ENCODE data around the gene MROH7. TPM values are rescaled to one million over a fixed set of nuclear protein-coding genes. Genes with fewer than 3 reads are reported as not detected.

MROH7 gene
- total RNA-seq, 2 experiments from 2014 or later = 0.14 to 0.19 TPM

DNA sequence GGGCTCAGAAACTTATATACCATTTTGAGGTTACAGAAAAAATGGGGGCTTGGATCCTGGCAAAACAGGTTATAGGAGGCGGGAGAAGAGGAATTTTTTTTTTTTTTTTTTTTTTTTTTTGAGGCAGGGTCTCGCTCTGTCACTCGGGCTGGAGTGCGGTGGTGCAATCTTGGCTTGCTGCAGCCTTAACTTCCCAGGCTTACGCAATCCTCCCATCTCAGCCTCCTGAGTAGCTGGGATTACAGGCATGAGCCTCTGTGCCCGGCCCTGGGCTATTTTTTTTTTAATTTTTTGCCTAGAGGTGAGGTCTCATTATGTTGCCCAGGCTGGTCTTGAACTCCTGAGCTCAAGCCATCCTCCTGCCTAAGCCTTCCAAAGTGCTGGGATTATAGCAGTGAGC, 24.7 kb downstream of the MROH7 start:
- Histone ChIP-seq H3K27ac (ENCODE audit: low read depth in 1 of 2, low read length in 2 of 2) (no peak overlapping the region), H3K27me3 (ENCODE audit: control insufficient read depth in 1 of 2, insufficient read depth in 2 of 2, low read length in 2 of 2) (no peaks in the 10 kb centered on the region), H3K4me3 (ENCODE audit: low read length) (no peak overlapping the region), H3K4me1 (ENCODE audit: insufficient read depth, low read length) (no peaks in the 10 kb centered on the region), H3K36me3 (ENCODE audit: insufficient read depth, low read length) (no peaks in the 10 kb centered on the region), H3K9me3 (ENCODE audit: control insufficient read depth in 1 of 2, insufficient read depth in 1 of 2, low read length in 2 of 2) (no peaks in the 10 kb centered on the region)
- Mint-ChIP-seq H3K4me1 (ENCODE audit: low read depth) (no peaks in the 10 kb centered on the region), H3K27ac (no peak overlapping the region), H3K36me3 (ENCODE audit: low read depth) (no peaks in the 10 kb centered on the region), H3K27me3 (no peaks in the 10 kb centered on the region), H3K9me3 (no peaks in the 10 kb centered on the region), H3K4me3 (no peak overlapping the region)
- CTCF ChIA-PET = interaction anchor here (1.1 kb wide), 1 partner anchor 47 kb away, joined by 5 read pairs; no protein-coding TSS in a partner anchor
- no peak for DNase-seq
- ATAC-seq (ENCODE audit: poor library complexity) = no peak
- TF ChIP-seq, protein P1, sequence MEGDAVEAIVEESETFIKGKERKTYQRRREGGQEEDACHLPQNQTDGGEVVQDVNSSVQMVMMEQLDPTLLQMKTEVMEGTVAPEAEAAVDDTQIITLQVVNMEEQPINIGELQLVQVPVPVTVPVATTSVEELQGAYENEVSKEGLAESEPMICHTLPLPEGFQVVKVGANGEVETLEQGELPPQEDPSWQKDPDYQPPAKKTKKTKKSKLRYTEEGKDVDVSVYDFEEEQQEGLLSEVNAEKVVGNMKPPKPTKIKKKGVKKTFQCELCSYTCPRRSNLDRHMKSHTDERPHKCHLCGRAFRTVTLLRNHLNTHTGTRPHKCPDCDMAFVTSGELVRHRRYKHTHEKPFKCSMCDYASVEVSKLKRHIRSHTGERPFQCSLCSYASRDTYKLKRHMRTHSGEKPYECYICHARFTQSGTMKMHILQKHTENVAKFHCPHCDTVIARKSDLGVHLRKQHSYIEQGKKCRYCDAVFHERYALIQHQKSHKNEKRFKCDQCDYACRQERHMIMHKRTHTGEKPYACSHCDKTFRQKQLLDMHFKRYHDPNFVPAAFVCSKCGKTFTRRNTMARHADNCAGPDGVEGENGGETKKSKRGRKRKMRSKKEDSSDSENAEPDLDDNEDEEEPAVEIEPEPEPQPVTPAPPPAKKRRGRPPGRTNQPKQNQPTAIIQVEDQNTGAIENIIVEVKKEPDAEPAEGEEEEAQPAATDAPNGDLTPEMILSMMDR (IDR thresholded peaks at IDR 0.05) = no peak
- POLR2A ChIA-PET = no interaction called here
- intact Hi-C loops (cut with DNase I, micrococcal nuclease) = no loop called here

DNA sequence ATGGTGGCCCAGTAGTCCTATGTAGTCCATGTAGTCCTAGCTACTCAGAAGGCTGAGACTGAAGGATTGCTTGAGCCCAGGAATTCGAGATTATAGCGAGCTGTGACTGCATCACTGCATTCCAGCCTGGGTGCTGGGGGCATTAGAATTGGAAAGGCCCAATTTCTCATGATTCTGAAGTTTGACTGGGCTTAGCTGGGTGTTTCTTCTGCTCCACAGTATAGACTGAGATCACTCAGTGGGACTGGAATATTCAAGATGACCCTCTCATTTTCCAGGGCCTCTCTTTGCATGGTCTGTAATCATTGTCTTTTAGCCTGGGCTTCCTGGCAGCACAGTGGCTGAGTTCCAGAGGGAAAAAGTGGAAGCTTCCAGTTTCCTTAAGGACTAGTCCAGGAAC, 26.2 kb downstream of the MROH7 start:
- H3K27ac ChIP-seq (ENCODE audit: low read depth in 1 of 2, low read length in 2 of 2) = no peak overlapping the region
- Mint-ChIP-seq H3K27ac (no peak overlapping the region), H3K9me3 (no peaks in the 10 kb centered on the region), H3K27me3 (no peaks in the 10 kb centered on the region), H3K36me3 (ENCODE audit: low read depth) (no peaks in the 10 kb centered on the region), H3K4me1 (ENCODE audit: low read depth) (no peaks in the 10 kb centered on the region), H3K4me3 (no peak overlapping the region)
- H3K4me3 ChIP-seq (ENCODE audit: low read length) = no peak overlapping the region
- DNase-seq (no peak), ATAC-seq (ENCODE audit: poor library complexity) (no peak)
- ChIA-PET CTCF (no interaction called here), POLR2A (no interaction called here)
- intact Hi-C loops (cut with DNase I, micrococcal nuclease) = no loop called here
- H3K9me3 ChIP-seq (ENCODE audit: control insufficient read depth in 1 of 2, insufficient read depth in 1 of 2, low read length in 2 of 2) = no peaks in the 10 kb centered on the region
- TF ChIP-seq, protein P1 (IDR thresholded peaks at IDR 0.05) = no peak
- H3K27me3 ChIP-seq (ENCODE audit: control insufficient read depth in 1 of 2, insufficient read depth in 2 of 2, low read length in 2 of 2) = no peaks in the 10 kb centered on the region
- no peaks in the 10 kb centered on the region for H3K36me3 ChIP-seq (ENCODE audit: insufficient read depth, low read length)
- peaks cover 3% of the 10 kb centered on the region for H3K4me1 ChIP-seq (ENCODE audit: insufficient read depth, low read length)

DNA sequence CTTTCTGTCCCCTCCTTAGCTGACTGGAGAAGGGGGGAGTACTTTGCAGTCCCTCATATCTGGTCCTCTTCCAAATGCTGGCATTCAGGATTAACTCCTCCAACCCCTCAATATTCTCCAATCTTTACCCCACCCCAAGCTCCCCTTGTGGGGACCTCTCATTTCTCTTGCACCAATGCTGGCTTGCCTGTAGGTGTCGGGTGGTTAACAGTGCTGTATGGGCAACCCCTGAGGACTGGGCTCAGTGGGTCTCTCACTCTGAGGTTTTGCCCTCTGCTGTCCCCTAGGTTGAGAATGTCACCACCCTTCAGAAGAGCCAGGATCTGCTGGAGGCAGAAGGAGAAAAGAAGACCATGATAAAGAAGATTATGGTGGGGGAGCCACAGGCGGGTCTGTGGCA, 27.0 kb downstream of the MROH7 start:
- no peak for ATAC-seq (ENCODE audit: poor library complexity)
- DNase-seq = no peak
- ChIA-PET CTCF (no interaction called here), POLR2A (no interaction called here)
- Histone ChIP-seq H3K36me3 (ENCODE audit: insufficient read depth, low read length) (no peaks in the 10 kb centered on the region), H3K4me1 (ENCODE audit: insufficient read depth, low read length) (peaks cover 3% of the 10 kb centered on the region), H3K27ac (ENCODE audit: low read depth in 1 of 2, low read length in 2 of 2) (no peak overlapping the region), H3K4me3 (ENCODE audit: low read length) (no peak overlapping the region), H3K9me3 (ENCODE audit: control insufficient read depth in 1 of 2, insufficient read depth in 1 of 2, low read length in 2 of 2) (peaks cover 0 to 2% of the 10 kb centered on the region in 2 experiments), H3K27me3 (ENCODE audit: control insufficient read depth in 1 of 2, insufficient read depth in 2 of 2, low read length in 2 of 2) (no peaks in the 10 kb centered on the region)
- no peaks in the 10 kb centered on the region for H3K4me1 Mint-ChIP-seq (ENCODE audit: low read depth)
- no peaks in the 10 kb centered on the region for H3K9me3 Mint-ChIP-seq
- H3K27me3 Mint-ChIP-seq = no peaks in the 10 kb centered on the region
- H3K4me3 Mint-ChIP-seq = no peak overlapping the region
- TF ChIP-seq, protein P1 (IDR thresholded peaks at IDR 0.05) = no peak
- no peak overlapping the region for H3K27ac Mint-ChIP-seq
- no peaks in the 10 kb centered on the region for H3K36me3 Mint-ChIP-seq (ENCODE audit: low read depth)
- intact Hi-C loops (cut with DNase I, micrococcal nuclease) = no loop called here
